DND-41 (cell line): ENCODE data around the gene TTC13.

ENCODE experiments used
- EZH2 ChIP-seq: IDR thresholded peaks from 3 replicates; pipeline ENCODE4 v1.6.1; 2012; ENCODE audit warnings: borderline replicate concordance, low read depth, mild to moderate bottlenecking, moderate library complexity, low read length, inconsistent platforms; ENCODE audit not compliant: severe bottlenecking
- TF ChIP-seq, protein P1 (sequence below): IDR thresholded peaks from 2 replicates; pipeline ENCODE4 v1.5.1; 2012; ENCODE audit warnings: borderline replicate concordance, low read length, moderate library complexity, mild to moderate bottlenecking; ENCODE audit not compliant: poor library complexity, severe bottlenecking; ENCODE audit errors: extremely low read depth

DNA sequence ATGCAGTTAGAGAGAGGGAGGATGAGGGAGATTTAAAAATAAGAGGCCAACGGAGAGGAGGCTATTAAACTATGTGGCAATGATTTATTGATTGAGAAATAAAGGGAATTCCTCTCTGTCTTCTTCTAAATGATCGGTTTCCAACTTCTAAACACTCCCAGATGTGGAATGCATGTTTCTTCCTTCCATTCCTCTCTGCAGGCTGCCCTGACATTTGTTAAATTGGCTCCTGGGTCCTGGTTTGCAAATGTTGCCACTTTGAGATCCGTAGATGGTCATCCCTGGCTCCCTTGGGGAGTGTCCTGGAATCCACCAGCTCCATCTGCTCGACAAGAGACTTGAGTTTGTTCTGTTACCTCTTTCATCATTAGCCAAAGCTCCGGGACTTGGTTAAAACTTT lies 100.1 kb downstream of the TTC13 start:
- TF ChIP-seq, protein P1, sequence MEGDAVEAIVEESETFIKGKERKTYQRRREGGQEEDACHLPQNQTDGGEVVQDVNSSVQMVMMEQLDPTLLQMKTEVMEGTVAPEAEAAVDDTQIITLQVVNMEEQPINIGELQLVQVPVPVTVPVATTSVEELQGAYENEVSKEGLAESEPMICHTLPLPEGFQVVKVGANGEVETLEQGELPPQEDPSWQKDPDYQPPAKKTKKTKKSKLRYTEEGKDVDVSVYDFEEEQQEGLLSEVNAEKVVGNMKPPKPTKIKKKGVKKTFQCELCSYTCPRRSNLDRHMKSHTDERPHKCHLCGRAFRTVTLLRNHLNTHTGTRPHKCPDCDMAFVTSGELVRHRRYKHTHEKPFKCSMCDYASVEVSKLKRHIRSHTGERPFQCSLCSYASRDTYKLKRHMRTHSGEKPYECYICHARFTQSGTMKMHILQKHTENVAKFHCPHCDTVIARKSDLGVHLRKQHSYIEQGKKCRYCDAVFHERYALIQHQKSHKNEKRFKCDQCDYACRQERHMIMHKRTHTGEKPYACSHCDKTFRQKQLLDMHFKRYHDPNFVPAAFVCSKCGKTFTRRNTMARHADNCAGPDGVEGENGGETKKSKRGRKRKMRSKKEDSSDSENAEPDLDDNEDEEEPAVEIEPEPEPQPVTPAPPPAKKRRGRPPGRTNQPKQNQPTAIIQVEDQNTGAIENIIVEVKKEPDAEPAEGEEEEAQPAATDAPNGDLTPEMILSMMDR: no peak
- no peak for TF ChIP-seq EZH2
